Epithelial cell of esophagus (primary cell): ENCODE data around the gene GSTCD.
"Not testable (repeated sequence)": the region's sequence is repeated elsewhere in the genome, so short reads cannot be mapped to it uniquely, and the experiment has no call there.

Experiments
- DNase-seq: peaks from one replicate; pipeline ENCODE4 v3.0.0; 2010; ENCODE audit warnings: low read depth
- H3K4me3 ChIP-seq: 2 replicates; pipeline ENCODE4 v1.5.1; 2011; ENCODE audit warnings: mild to moderate bottlenecking, low read length, control low read depth
- TF ChIP-seq, protein P1 (sequence below): IDR thresholded peaks from 2 replicates; pipeline ENCODE4 v1.5.1; 2011; ENCODE audit warnings: low read depth, mild to moderate bottlenecking, low read length, control low read depth, inconsistent platforms; ENCODE audit not compliant: insufficient read depth; ENCODE audit errors: missing control alignments

Gene GSTCD

DNA sequence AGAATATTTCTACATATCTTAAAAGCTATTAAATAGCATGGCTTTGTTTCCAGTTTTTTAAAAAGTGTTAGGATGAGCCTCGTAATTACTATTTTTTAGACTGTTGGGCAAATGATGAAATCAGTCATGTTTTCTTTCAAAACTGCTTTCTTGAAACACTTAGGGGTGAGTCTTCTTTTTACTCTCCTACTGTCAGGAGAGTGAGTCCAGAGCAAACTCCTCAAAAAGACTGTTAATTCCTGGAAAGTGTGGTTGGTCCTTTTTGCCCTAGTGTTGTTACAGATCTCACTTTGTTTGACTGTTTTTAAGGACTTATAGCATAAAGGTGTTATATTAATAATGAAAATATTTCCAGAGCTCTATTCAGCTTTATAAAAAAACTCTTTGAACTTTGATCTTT, 6.3 kb downstream of the GSTCD start:
- TF ChIP-seq, protein P1, sequence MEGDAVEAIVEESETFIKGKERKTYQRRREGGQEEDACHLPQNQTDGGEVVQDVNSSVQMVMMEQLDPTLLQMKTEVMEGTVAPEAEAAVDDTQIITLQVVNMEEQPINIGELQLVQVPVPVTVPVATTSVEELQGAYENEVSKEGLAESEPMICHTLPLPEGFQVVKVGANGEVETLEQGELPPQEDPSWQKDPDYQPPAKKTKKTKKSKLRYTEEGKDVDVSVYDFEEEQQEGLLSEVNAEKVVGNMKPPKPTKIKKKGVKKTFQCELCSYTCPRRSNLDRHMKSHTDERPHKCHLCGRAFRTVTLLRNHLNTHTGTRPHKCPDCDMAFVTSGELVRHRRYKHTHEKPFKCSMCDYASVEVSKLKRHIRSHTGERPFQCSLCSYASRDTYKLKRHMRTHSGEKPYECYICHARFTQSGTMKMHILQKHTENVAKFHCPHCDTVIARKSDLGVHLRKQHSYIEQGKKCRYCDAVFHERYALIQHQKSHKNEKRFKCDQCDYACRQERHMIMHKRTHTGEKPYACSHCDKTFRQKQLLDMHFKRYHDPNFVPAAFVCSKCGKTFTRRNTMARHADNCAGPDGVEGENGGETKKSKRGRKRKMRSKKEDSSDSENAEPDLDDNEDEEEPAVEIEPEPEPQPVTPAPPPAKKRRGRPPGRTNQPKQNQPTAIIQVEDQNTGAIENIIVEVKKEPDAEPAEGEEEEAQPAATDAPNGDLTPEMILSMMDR: no peak
- H3K4me3 ChIP-seq: no peak overlapping the region
- no peak for DNase-seq

DNA sequence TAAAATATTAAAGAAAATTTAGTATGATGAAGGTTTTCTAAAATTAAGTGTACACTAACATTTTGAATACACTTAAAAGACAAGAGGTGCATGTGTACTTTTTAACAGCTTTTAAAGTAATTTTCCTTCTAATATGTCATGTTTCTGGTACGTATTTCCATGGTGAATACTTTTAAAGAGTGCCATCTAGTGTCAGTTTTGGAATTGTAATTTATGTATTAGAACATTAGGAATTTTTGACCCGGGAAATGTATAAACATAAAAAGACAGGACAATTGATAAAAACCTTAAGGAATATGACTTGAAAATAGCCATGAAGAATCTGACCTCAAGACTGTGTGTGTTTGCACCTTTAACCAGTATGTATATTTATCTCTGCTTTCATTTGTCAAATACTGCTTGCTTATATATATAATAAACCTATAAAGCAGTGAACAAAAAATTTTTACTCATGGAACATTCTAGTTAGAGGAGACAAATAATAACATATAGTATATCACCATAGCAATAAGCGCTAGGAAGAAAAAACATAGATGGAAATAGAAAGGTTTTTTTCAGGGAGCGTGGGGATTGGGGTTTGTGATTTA, 7.2 kb downstream of the GSTCD start:
- TF ChIP-seq, protein P1: peak; percentile 25
- H3K4me3 ChIP-seq: no peak overlapping the region
- DNase-seq: peak; percentile 46

DNA sequence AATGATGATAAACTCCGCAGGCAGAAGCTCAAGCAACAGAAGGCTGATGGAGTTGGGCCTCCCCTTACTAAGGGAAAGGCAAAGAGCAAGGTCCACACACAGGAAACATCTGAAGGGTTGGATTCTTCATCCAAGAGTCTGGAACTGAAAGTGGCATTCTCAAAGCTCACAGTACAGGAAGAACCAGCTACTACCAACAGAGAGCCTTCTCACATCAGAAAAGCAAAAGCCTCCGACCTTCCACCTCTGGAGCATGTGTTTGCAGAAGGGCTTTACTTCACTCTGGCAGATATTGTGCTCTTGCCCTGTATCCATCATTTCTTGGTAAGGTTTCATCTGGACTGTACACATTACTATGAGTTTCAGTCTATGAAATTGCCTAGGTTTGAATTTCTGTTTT, 10.6 kb downstream of the GSTCD start:
- DNase-seq: no peak
- H3K4me3 ChIP-seq: no peak overlapping the region
- TF ChIP-seq, protein P1: no peak

DNA sequence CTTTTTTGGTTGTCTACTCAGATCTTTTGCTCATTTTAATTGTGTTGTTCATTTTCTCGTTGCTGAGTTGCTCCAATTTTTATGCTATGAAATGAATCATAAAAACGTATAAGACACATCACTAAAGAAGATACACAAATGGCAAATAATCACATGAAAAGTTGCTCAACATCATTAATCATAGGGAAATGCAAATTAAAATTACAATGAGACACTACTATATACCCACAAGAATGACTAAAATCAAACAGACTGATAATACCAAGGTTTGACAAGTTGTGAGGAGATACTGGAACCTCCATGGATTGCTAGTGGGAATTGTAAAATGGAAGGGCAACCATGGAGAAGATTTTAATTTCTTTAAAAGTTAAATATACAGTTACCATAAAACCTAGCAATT, 17.0 kb downstream of the GSTCD start:
- DNase-seq: peak; percentile 12
- H3K4me3 ChIP-seq: no peak overlapping the region
- TF ChIP-seq, protein P1: no peak

DNA sequence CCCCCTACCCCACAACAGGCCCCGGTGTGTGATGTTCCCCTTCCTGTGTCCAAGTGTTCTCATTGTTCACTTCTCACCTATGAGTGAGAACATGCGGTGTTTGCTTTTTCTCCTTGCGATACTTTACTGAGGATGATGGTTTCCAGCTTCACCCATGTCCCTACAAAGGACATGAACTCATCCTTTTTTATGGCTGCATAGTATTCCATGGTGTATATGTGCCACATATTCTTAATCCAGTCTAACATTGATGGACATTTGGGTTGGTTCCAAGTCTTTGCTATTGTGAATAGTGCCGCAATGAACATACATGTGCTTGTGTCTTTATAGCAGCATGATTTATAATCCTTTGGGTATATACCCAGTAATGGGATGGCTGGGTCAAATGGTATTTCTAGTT, 21.3 kb downstream of the GSTCD start:
- not testable (repeated sequence) for DNase-seq, H3K4me3 ChIP-seq

DNA sequence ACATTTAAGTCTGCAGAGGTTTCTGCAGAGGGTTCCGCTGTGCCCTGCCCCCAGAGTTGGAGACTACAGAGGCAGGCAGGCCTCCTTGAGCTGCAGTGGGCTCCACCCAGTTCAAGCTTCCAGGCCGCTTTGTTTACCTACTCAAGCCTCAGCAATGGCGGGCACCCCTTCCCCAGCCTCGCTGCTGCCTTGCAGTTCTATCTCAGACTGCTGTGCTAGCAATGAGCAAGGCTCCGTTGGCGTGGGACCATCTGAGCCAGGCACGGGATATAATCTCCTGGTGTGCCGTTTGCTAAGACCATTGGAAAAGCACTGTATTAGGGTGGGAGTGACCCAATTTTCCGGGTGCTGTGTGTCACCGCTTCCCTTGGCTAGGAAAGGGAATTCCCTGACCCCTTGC, 26.6 kb downstream of the GSTCD start:
- not testable (repeated sequence) for DNase-seq, H3K4me3 ChIP-seq

DNA sequence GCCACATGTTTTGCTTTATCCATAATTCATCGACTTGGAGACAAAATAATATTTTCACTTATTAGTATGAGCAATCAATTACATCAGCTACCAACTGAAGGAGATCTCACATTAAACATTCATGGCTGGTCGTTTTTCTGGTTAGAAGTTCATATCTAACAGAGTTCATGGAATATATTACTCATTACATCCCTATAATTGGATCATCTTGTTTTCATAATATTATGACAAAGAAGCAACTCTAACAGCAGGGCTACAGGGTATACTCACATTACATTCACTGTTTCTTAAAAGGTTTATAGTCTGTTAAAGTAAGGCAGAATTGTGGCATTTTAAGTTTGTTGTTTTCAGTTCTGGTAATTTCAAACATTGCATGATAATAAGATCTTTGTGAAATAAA, 33.0 kb downstream of the GSTCD start:
- DNase-seq: no peak
- TF ChIP-seq, protein P1: no peak
- no peak overlapping the region for H3K4me3 ChIP-seq

DNA sequence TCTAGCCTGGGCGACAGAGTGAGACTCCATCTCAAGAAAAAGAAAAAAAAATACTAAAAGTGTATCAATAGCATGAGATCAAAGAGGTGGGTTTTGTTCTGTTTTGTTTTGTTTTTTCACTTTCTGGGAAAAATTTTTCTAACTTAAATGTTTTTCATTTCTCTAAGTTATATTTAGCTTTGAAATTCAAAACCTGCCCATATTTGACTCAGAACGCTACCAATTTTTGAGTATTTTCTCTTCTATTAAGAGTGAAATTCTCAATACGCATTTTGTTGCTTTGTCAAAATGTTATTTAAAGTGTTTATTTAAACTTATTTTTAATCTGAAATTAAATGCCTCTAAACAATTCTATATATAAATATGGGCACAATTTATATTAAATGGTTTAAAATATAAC, 39.6 kb downstream of the GSTCD start:
- no peak overlapping the region for H3K4me3 ChIP-seq
- TF ChIP-seq, protein P1: no peak
- no peak for DNase-seq
